B cell (primary cell): ENCODE data around the gene TESMIN. TPM values are rescaled to one million over a fixed set of nuclear protein-coding genes. Genes with fewer than 3 reads are reported as not detected.

Experiments
- ATAC-seq: fragments of 200-7000 bp; cut with Tn5 transposase; one replicate; pipeline ENCODE4 v1.10.0; 2021; ENCODE audit warnings: low read depth, mild to moderate bottlenecking, moderate number of reproducible peaks, moderate library complexity
- CTCF ChIA-PET: fragments of 350-600 bp; sonication (Branson Sonifier 250); formaldehyde crosslinking; loops from one replicate; lab custom pipeline; 2021; ENCODE audit warnings: antibody characterized with exemption, inconsistent platforms; lab: Charles Lee
- POLR2A ChIA-PET: fragments of 350-600 bp; sonication (Branson Sonifier 250); formaldehyde crosslinking; loops from one replicate; lab custom pipeline; 2021; ENCODE audit warnings: antibody characterized with exemption; lab: Charles Lee
- DNase-seq: peaks from one replicate; pipeline ENCODE4 v3.0.0; 2013
- H2AFZ ChIP-seq: 2 replicates; pipeline ENCODE4 v1.6.1; 2012; ENCODE audit warnings: mild to moderate bottlenecking, low read depth, low read length; ENCODE audit not compliant: insufficient read depth, poor library complexity, severe bottlenecking
- H3K27ac ChIP-seq, 2 donors: 1 replicate in 1 of 2; 2 replicates in 1 of 2; pipeline ENCODE4 v1.5.1; 2012 to 2013; ENCODE audit warnings: low read length in 2 of 2, mild to moderate bottlenecking in 2 of 2, moderate library complexity in 1 of 2
- H3K27me3 ChIP-seq, 4 experiments: fragments of 200-600 bp in 1 of 4; sonication (generic) in 1 of 4; replicated peaks in 1 of 4; 1 replicate in 2 of 4; 2 replicates in 2 of 4; pipeline versions ENCODE4 v1.6.1 to v1.7.0; 2013 to 2016; ENCODE audit warnings: low read length in 3 of 4, mild to moderate bottlenecking in 2 of 4, mixed read lengths in 1 of 4, moderate library complexity in 1 of 4; ENCODE audit not compliant: insufficient read depth in 4 of 4, control insufficient read depth in 3 of 4; ENCODE audit errors: control extremely low read depth in 1 of 4
- H3K36me3 ChIP-seq, 2 experiments: replicated peaks in 1 of 2; 1 replicate in 1 of 2; 2 replicates in 1 of 2; pipeline versions ENCODE4 v1.6.1 to v1.7.1; 2013; ENCODE audit warnings: low read length in 1 of 2; ENCODE audit not compliant: insufficient read depth in 2 of 2, control insufficient read depth in 1 of 2; ENCODE audit errors: control extremely low read depth in 1 of 2, extremely low read depth in 1 of 2
- H3K4me1 ChIP-seq, 2 donors: fragments of 200-600 bp in 1 of 2; sonication (generic) in 1 of 2; 1 replicate in 1 of 2; 2 replicates in 1 of 2; pipeline versions ENCODE4 v1.5.1 to v1.6.1; 2013 to 2017; ENCODE audit warnings: low read length in 2 of 2; ENCODE audit not compliant: control insufficient read depth in 2 of 2, insufficient read depth in 2 of 2
- H3K4me2 ChIP-seq: replicated peaks from 2 replicates; pipeline ENCODE3; 2012; ENCODE audit warnings: mild to moderate bottlenecking, low read depth, low read length; ENCODE audit not compliant: poor library complexity, severe bottlenecking
- H3K4me3 ChIP-seq, 5 experiments: fragments of 200-600 bp in 1 of 5; sonication (generic) in 1 of 5; 1 replicate in 3 of 5; 2 replicates in 2 of 5; pipeline versions ENCODE4 v1.5.1 to v1.7.0; 2011 to 2016; ENCODE audit warnings: low read length in 4 of 5, mild to moderate bottlenecking in 4 of 5, low read depth in 2 of 5, control low read depth in 1 of 5, moderate library complexity in 1 of 5; ENCODE audit not compliant: insufficient read depth in 1 of 5; ENCODE audit errors: control extremely low read depth in 1 of 5, extremely low read depth in 1 of 5
- H3K79me2 ChIP-seq: fragments of 200-600 bp; sonication (generic); one replicate; pipeline ENCODE4 v1.6.0; 2016; ENCODE audit warnings: low read length; ENCODE audit not compliant: control insufficient read depth, insufficient read depth
- H3K9ac ChIP-seq: fragments of 200-600 bp; sonication (generic); 2 replicates; pipeline ENCODE4 v1.6.1; 2017; ENCODE audit warnings: mild to moderate bottlenecking, low read length, moderate library complexity
- H3K9me3 ChIP-seq, 3 donors: one replicate each; pipeline versions ENCODE4 v1.6.1 to v1.7.1; 2013; ENCODE audit warnings: low read length in 2 of 3; ENCODE audit not compliant: control insufficient read depth in 2 of 3, insufficient read depth in 1 of 3; ENCODE audit errors: control extremely low read depth in 1 of 3
- H4K20me1 ChIP-seq: 2 replicates; pipeline ENCODE4 v1.6.0; 2012; ENCODE audit warnings: mild to moderate bottlenecking, low read length; ENCODE audit not compliant: insufficient read depth, control insufficient read depth, poor library complexity, severe bottlenecking
- H3K27ac Mint-ChIP-seq: one replicate; pipeline ENCODE4 v1.8.0; 2021; ENCODE audit warnings: mixed read lengths
- H3K27me3 Mint-ChIP-seq: one replicate; pipeline ENCODE4 v1.8.0; 2021; ENCODE audit warnings: mixed read lengths
- H3K4me1 Mint-ChIP-seq: one replicate; pipeline ENCODE4 v1.8.0; 2021; ENCODE audit warnings: mixed read lengths
- H3K4me3 Mint-ChIP-seq: one replicate; pipeline ENCODE4 v1.8.0; 2021; ENCODE audit warnings: mixed read lengths
- H3K9me3 Mint-ChIP-seq: one replicate; pipeline ENCODE4 v1.8.0; 2022; ENCODE audit warnings: mixed read lengths; ENCODE audit not compliant: insufficient read depth
- CTCF ChIP-seq: fragments of 200-600 bp; IDR thresholded peaks from one replicate; pipeline ENCODE4 v1.8.0; 2022; ENCODE audit warnings: antibody characterized with exemption, mild to moderate bottlenecking
- EZH2 ChIP-seq: IDR thresholded peaks from 2 replicates; pipeline ENCODE4 v1.6.1; 2012; ENCODE audit warnings: borderline replicate concordance, low read depth, mild to moderate bottlenecking, moderate library complexity, low read length; ENCODE audit not compliant: insufficient read depth, poor library complexity, severe bottlenecking
- WGBS: methylation state at CpG from one replicate; pipeline ENCODE4 v1.1.5; 2013; ENCODE audit warnings: missing lambda C conversion rate; ENCODE audit not compliant: insufficient coverage; 5-methylcytosine and 5-hydroxymethylcytosine counted together
- intact Hi-C: fragments of 100-400 bp; cut with micrococcal nuclease; formaldehyde crosslinking; loops from one replicate; pipeline ENCODE4 v1.10.0; 2022
- polyA plus RNA-seq: library from polyadenylated mRNA; depleted of rRNA; stranded (reverse); fragments of >200 nt; gene quantifications from 2 replicates; pipeline ENCODE4 v1.2.3, GENCODE V29; 2012
- total RNA-seq, 2 donors: library from RNA; stranded (reverse); fragments of 120-200 nt in 1 of 2; gene quantifications; 1 replicate in 1 of 2; 2 replicates in 1 of 2; pipeline versions ENCODE4 v1.2.3 to v1.2.4, GENCODE V29; 2013 to 2022

The TESMIN gene
- total and polyA plus RNA-seq, 2 donors (not counting 1 experiment from before 2014, with no cell fraction given): 3.2 to 4.3 TPM

- TF ChIP-seq EZH2 (no peak), CTCF (no peak)
- H3K27ac Mint-ChIP-seq: no peak overlapping the region
- Histone ChIP-seq H3K36me3 (peaks cover 0 to 9% of the 10 kb centered on the region in 2 experiments), H2AFZ (no peak overlapping the region), H3K4me2 (no peak overlapping the region), H4K20me1 (no peaks in the 10 kb centered on the region), H3K27ac (no peak overlapping the region), H3K27me3 (no peaks in the 10 kb centered on the region), H3K9me3 (no peaks in the 10 kb centered on the region), H3K79me2 (no peaks in the 10 kb centered on the region), H3K4me3 (no peak overlapping the region), H3K9ac (no peak overlapping the region), H3K4me1 (peaks cover 0 to 8% of the 10 kb centered on the region in 2 donors)
- H3K9me3 Mint-ChIP-seq: no peaks in the 10 kb centered on the region
- WGBS: 96% methylated on average over 11 of the region's 12 CpGs
- ChIA-PET CTCF (no interaction called here), POLR2A (no interaction called here)
- peaks cover 6% of the 10 kb centered on the region for H3K4me1 Mint-ChIP-seq
- intact Hi-C loops: loop anchor here (10.0 kb wide), 1 partner anchor 1519 kb away; the partner anchor contains the start of gene PPFIA1
- DNase-seq (no peak), ATAC-seq (no peak)
- H3K4me3 Mint-ChIP-seq: no peak overlapping the region
- H3K27me3 Mint-ChIP-seq: no peaks in the 10 kb centered on the region
Observed at GRCh38 chr11:68756171-68756766, 4.9 kb upstream of the TESMIN start.

- no peak overlapping the region for H3K9ac ChIP-seq
- 74% methylated on average over 9 of the region's 9 CpGs for WGBS
- ATAC-seq: no peak
- no peak for DNase-seq
- H3K4me2 ChIP-seq: no peak overlapping the region
- H3K27ac ChIP-seq: no peak overlapping the region
- no peaks in the 10 kb centered on the region for H3K9me3 ChIP-seq
- intact Hi-C loops: loop anchor here (10.0 kb wide), 1 partner anchor 1522 kb away; the partner anchor contains the start of gene PPFIA1
- peaks cover 3 to 11% of the 10 kb centered on the region in 2 donors for H3K4me1 ChIP-seq
- ChIA-PET POLR2A (no interaction called here), CTCF (interaction anchor here (1.4 kb wide), 1 partner anchor 91 kb away, joined by 10 read pairs; no protein-coding TSS in a partner anchor)
- no peaks in the 10 kb centered on the region for H3K79me2 ChIP-seq
- H3K4me3 ChIP-seq: no peak overlapping the region
- Mint-ChIP-seq H3K27me3 (no peaks in the 10 kb centered on the region), H3K9me3 (no peaks in the 10 kb centered on the region), H3K4me3 (peak overlapping the region; percentile 26), H3K27ac (no peak overlapping the region), H3K4me1 (peaks cover 12% of the 10 kb centered on the region)
- no peak for TF ChIP-seq EZH2
- TF ChIP-seq CTCF: no peak
- H4K20me1 ChIP-seq: no peaks in the 10 kb centered on the region
- no peaks in the 10 kb centered on the region for H3K27me3 ChIP-seq
- H2AFZ ChIP-seq: no peak overlapping the region
- H3K36me3 ChIP-seq: peaks cover 0 to 5% of the 10 kb centered on the region in 2 experiments
Observed at GRCh38 chr11:68753300-68753699, 2.0 kb upstream of the TESMIN start.
